WTC11 (cell line): ENCODE measurements around the gene HECTD4. TPM values are rescaled to one million over a fixed set of nuclear protein-coding genes. Genes with fewer than 3 reads are reported as not detected.

Experiments
- ATAC-seq: fragments of 200-7000 bp; cut with Tn5 transposase; 2 replicates; pipeline ENCODE4 v1.10.0; 2021; ENCODE audit warnings: mild to moderate bottlenecking, moderate library complexity
- CTCF ChIA-PET: fragments of 300-600 bp; sonication (Branson Sonifier 250); formaldehyde crosslinking; loops from one replicate; lab custom pipeline; 2021; ENCODE audit warnings: antibody characterized with exemption; lab: Charles Lee
- POLR2A ChIA-PET: fragments of 350-600 bp; sonication (Branson Sonifier 250); formaldehyde crosslinking; loops from one replicate; lab custom pipeline; 2021; ENCODE audit warnings: antibody characterized with exemption; lab: Charles Lee
- DNase-seq: peaks from one replicate; pipeline ENCODE4 v3.0.0; 2021; ENCODE audit warnings: low spot score
- H3K27ac Mint-ChIP-seq: 2 replicates; pipeline ENCODE4 v1.8.0; 2021; ENCODE audit warnings: mixed read lengths
- H3K27me3 Mint-ChIP-seq: 2 replicates; pipeline ENCODE4 v1.8.0; 2021; ENCODE audit warnings: low read depth, mild to moderate bottlenecking, moderate library complexity, mixed read lengths
- H3K36me3 Mint-ChIP-seq: 2 replicates; pipeline ENCODE4 v1.8.0; 2021; ENCODE audit warnings: mixed read lengths
- H3K4me1 Mint-ChIP-seq: 2 replicates; pipeline ENCODE4 v1.8.0; 2022; ENCODE audit warnings: mixed read lengths
- H3K4me3 Mint-ChIP-seq: 2 replicates; pipeline ENCODE4 v1.8.0; 2021; ENCODE audit warnings: mild to moderate bottlenecking, moderate library complexity, mixed read lengths
- H3K9me3 Mint-ChIP-seq: 2 replicates; pipeline ENCODE4 v1.8.0; 2021; ENCODE audit warnings: mixed read lengths
- ATF1 ChIP-seq: sonication (generic); formaldehyde crosslinking; IDR thresholded peaks from 2 replicates; pipeline ENCODE4 v1.8.1; 2023; ENCODE audit warnings: mild to moderate bottlenecking, moderate library complexity, missing genetic modification reagents
- CREB1 ChIP-seq: sonication (generic); formaldehyde crosslinking; IDR thresholded peaks from 2 replicates; pipeline ENCODE4 v1.8.0; 2023; ENCODE audit warnings: mild to moderate bottlenecking, missing genetic modification reagents
- CTCF ChIP-seq: fragments of 200-600 bp; IDR thresholded peaks from 2 replicates; pipeline ENCODE4 v1.8.0; 2022; ENCODE audit warnings: antibody characterized with exemption
- GTF2I ChIP-seq: fragments of 250-450 bp; sonication (Bioruptor Pico); conservative IDR thresholded peaks from 2 replicates; pipeline ENCODE4 v1.4.0; 2021; ENCODE audit warnings: mild to moderate bottlenecking
- HMGA2 ChIP-seq: fragments of 250-450 bp; sonication (Bioruptor Pico); IDR thresholded peaks from 2 replicates; pipeline ENCODE4 v1.4.0; 2021; ENCODE audit warnings: mild to moderate bottlenecking, moderate library complexity
- IRF2 ChIP-seq: sonication (generic); formaldehyde crosslinking; IDR thresholded peaks from 2 replicates; pipeline ENCODE4 v1.8.0; 2022; ENCODE audit warnings: low read depth, missing genetic modification reagents, borderline replicate concordance
- NFATC4 ChIP-seq: fragments of 250-450 bp; sonication (Bioruptor Pico); IDR thresholded peaks from 2 replicates; pipeline ENCODE4 v1.9.0; 2021; ENCODE audit warnings: mild to moderate bottlenecking
- NR1H2 ChIP-seq: sonication (generic); formaldehyde crosslinking; IDR thresholded peaks from 2 replicates; pipeline ENCODE4 v1.9.0; 2021; ENCODE audit warnings: mild to moderate bottlenecking, moderate library complexity, missing genetic modification reagents
- RELA ChIP-seq: sonication (generic); formaldehyde crosslinking; IDR thresholded peaks from 2 replicates; pipeline ENCODE4 v1.8.1; 2022; ENCODE audit warnings: missing genetic modification reagents, mild to moderate bottlenecking, borderline replicate concordance
- TEAD4 ChIP-seq: sonication (generic); formaldehyde crosslinking; IDR thresholded peaks from 2 replicates; pipeline ENCODE4 v1.8.0; 2022; ENCODE audit warnings: mild to moderate bottlenecking, missing genetic modification reagents
- ZNF219 ChIP-seq: sonication (generic); formaldehyde crosslinking; IDR thresholded peaks from 2 replicates; pipeline ENCODE4 v1.8.0; 2023; ENCODE audit warnings: missing genetic modification reagents, mild to moderate bottlenecking, borderline replicate concordance
- ZNF396 ChIP-seq: fragments of 250-450 bp; sonication (Bioruptor Pico); IDR thresholded peaks from 2 replicates; pipeline ENCODE4 v1.8.0; 2021; ENCODE audit warnings: mild to moderate bottlenecking, moderate library complexity, borderline replicate concordance
- ZNF671 ChIP-seq: fragments of 250-450 bp; sonication (Bioruptor Pico); IDR thresholded peaks from 2 replicates; pipeline ENCODE4 v1.8.0; 2021; ENCODE audit warnings: mild to moderate bottlenecking
- total RNA-seq: library from RNA; stranded (reverse); gene quantifications from 3 replicates; pipeline ENCODE4 v1.2.3, GENCODE V29; 2021
- TF ChIP-seq, protein P1 (sequence below): fragments of 250-450 bp; sonication (Bioruptor Pico); IDR thresholded peaks from 2 replicates; pipeline ENCODE4 v1.9.0; 2021; ENCODE audit warnings: mild to moderate bottlenecking
- TF ChIP-seq, protein P2 (sequence below): sonication (generic); formaldehyde crosslinking; IDR thresholded peaks from 2 replicates; pipeline ENCODE4 v1.8.0; 2022; ENCODE audit warnings: missing genetic modification reagents
- TF ChIP-seq, protein P3 (sequence below): sonication (generic); formaldehyde crosslinking; IDR thresholded peaks from 2 replicates; pipeline ENCODE4 v1.8.0; 2022; ENCODE audit warnings: mild to moderate bottlenecking, missing genetic modification reagents

HECTD4 gene
- total RNA-seq, 1 experiment from 2014 or later: 31.7 TPM

DNA sequence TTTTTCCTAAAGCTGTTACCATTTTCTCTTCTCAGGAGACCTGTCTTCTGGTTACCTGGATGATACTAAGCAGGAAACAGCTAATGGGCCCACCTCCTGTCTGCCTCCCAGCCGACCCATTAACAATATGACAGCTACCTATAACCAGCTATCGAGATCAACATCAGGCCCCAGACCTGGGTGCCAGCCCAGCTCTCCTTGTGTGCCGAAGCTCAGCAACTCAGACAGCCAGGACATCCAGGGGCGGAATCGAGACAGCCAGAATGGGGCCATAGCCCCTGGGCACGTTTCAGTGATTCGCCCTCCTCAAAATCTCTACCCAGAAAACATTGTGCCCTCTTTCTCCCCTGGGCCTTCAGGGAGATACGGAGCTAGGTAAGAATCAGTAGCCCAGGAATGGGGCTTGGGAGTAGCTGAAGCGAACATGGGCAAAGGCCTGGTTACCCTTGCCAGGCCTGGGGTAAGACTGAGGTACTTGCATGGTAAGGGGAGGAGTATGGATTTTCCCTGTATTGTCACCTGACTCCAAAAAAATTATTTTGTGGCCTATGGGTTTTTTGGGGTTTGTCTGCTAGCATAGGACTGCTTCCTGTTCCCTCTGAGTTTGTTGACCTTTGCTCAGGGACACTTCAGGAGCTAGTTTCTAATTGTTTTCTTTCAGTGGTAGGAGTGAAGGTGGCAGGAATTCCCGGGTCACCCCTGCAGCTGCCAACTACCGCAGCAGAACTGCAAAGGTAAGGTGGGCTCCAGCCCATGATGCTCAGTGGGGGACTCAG lies 230.3 kb downstream of the HECTD4 start (continued):
- TF ChIP-seq, protein P1, sequence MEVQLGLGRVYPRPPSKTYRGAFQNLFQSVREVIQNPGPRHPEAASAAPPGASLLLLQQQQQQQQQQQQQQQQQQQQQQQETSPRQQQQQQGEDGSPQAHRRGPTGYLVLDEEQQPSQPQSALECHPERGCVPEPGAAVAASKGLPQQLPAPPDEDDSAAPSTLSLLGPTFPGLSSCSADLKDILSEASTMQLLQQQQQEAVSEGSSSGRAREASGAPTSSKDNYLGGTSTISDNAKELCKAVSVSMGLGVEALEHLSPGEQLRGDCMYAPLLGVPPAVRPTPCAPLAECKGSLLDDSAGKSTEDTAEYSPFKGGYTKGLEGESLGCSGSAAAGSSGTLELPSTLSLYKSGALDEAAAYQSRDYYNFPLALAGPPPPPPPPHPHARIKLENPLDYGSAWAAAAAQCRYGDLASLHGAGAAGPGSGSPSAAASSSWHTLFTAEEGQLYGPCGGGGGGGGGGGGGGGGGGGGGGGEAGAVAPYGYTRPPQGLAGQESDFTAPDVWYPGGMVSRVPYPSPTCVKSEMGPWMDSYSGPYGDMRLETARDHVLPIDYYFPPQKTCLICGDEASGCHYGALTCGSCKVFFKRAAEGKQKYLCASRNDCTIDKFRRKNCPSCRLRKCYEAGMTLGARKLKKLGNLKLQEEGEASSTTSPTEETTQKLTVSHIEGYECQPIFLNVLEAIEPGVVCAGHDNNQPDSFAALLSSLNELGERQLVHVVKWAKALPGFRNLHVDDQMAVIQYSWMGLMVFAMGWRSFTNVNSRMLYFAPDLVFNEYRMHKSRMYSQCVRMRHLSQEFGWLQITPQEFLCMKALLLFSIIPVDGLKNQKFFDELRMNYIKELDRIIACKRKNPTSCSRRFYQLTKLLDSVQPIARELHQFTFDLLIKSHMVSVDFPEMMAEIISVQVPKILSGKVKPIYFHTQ (CRISPR knock-in tag): no peak
- TF ChIP-seq ATF1 (CRISPR knock-in tag): no peak
- no peak for TF ChIP-seq HMGA2 (CRISPR knock-in tag)
- TF ChIP-seq RELA (CRISPR knock-in tag): no peak
- TF ChIP-seq, protein P2, sequence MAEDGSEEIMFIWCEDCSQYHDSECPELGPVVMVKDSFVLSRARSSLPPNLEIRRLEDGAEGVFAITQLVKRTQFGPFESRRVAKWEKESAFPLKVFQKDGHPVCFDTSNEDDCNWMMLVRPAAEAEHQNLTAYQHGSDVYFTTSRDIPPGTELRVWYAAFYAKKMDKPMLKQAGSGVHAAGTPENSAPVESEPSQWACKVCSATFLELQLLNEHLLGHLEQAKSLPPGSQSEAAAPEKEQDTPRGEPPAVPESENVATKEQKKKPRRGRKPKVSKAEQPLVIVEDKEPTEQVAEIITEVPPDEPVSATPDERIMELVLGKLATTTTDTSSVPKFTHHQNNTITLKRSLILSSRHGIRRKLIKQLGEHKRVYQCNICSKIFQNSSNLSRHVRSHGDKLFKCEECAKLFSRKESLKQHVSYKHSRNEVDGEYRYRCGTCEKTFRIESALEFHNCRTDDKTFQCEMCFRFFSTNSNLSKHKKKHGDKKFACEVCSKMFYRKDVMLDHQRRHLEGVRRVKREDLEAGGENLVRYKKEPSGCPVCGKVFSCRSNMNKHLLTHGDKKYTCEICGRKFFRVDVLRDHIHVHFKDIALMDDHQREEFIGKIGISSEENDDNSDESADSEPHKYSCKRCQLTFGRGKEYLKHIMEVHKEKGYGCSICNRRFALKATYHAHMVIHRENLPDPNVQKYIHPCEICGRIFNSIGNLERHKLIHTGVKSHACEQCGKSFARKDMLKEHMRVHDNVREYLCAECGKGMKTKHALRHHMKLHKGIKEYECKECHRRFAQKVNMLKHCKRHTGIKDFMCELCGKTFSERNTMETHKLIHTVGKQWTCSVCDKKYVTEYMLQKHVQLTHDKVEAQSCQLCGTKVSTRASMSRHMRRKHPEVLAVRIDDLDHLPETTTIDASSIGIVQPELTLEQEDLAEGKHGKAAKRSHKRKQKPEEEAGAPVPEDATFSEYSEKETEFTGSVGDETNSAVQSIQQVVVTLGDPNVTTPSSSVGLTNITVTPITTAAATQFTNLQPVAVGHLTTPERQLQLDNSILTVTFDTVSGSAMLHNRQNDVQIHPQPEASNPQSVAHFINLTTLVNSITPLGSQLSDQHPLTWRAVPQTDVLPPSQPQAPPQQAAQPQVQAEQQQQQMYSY: no peak
- TF ChIP-seq NFATC4 (CRISPR knock-in tag): no peak
- no peak for TF ChIP-seq ZNF671 (CRISPR knock-in tag)
- no peak for TF ChIP-seq ZNF396 (CRISPR knock-in tag)
- TF ChIP-seq, all 79 proteins: peak for 0

DNA sequence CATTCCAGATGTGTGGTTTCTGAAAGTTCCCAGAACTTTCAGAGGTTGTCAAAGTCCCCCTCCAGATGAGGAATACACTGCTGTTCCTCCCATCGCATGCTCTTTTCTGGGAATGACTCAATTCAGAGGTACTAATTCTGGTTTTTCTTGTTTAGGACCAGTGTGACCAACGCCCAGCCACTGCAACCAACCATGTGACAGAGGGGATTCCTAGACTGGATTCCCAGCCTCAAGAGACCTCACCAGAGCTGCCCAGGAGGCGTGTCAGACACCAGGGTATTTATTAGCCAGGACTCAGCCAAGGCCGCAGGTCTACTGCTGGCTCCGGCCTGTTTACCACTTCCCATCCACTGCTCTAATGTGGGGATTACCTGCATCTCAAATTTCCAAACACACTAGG lies 232.6 kb downstream of the HECTD4 start:
- ChIA-PET POLR2A (no interaction called here), CTCF (no interaction called here)
- Mint-ChIP-seq H3K27me3 (no peaks in the 10 kb centered on the region), H3K36me3 (peaks cover 56% of the 10 kb centered on the region), H3K4me1 (no peaks in the 10 kb centered on the region), H3K9me3 (no peaks in the 10 kb centered on the region), H3K4me3 (no peak overlapping the region), H3K27ac (no peak overlapping the region)
- TF ChIP-seq CREB1: no peak
- no peak for TF ChIP-seq NR1H2 (CRISPR knock-in tag)
- no peak for TF ChIP-seq ZNF219 (CRISPR knock-in tag)
- TF ChIP-seq IRF2 (CRISPR knock-in tag): no peak
- no peak for ATAC-seq
- no peak for DNase-seq

- H3K27ac Mint-ChIP-seq: no peak overlapping the region
- peaks cover 56% of the 10 kb centered on the region for H3K36me3 Mint-ChIP-seq
- ATAC-seq: no peak
- no peaks in the 10 kb centered on the region for H3K9me3 Mint-ChIP-seq
- H3K4me3 Mint-ChIP-seq: no peak overlapping the region
- ChIA-PET POLR2A (no interaction called here), CTCF (interaction anchor here (0.7 kb wide), 1 partner anchor 949 kb away, joined by 4 read pairs; no protein-coding TSS in a partner anchor)
- H3K4me1 Mint-ChIP-seq: no peaks in the 10 kb centered on the region
- TF ChIP-seq TEAD4: no peak
- no peak for TF ChIP-seq GTF2I
- no peaks in the 10 kb centered on the region for H3K27me3 Mint-ChIP-seq
- DNase-seq: no peak
Observed at GRCh38 chr12:112148031-112148513, 234.2 kb downstream of the HECTD4 start.

- Mint-ChIP-seq H3K27me3 (no peaks in the 10 kb centered on the region), H3K9me3 (no peaks in the 10 kb centered on the region), H3K4me3 (no peak overlapping the region), H3K4me1 (no peaks in the 10 kb centered on the region), H3K36me3 (peaks cover 52% of the 10 kb centered on the region), H3K27ac (no peak overlapping the region)
- CTCF ChIA-PET: no interaction called here
- DNase-seq (no peak), ATAC-seq (no peak)
- POLR2A ChIA-PET: no interaction called here
- TF ChIP-seq RELA (CRISPR knock-in tag) (no peak), CTCF (no peak), ZNF671 (CRISPR knock-in tag) (no peak), HMGA2 (CRISPR knock-in tag) (no peak), ZNF219 (CRISPR knock-in tag) (no peak)
- TF ChIP-seq, protein P1 (CRISPR knock-in tag): no peak
- TF ChIP-seq, protein P3, sequence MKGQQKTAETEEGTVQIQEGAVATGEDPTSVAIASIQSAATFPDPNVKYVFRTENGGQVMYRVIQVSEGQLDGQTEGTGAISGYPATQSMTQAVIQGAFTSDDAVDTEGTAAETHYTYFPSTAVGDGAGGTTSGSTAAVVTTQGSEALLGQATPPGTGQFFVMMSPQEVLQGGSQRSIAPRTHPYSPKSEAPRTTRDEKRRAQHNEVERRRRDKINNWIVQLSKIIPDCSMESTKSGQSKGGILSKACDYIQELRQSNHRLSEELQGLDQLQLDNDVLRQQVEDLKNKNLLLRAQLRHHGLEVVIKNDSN (CRISPR knock-in tag): no peak
Observed at GRCh38 chr12:112146123-112146522, 236.1 kb downstream of the HECTD4 start.
